IPS DF 4.7 (cell line): ENCODE results near the gene E2F4.

Experiments used
- DNase-seq: peaks from one replicate; pipeline ENCODE4 v3.0.0-alpha.2; 2013; ENCODE audit warnings: low spot score; ENCODE audit errors: extremely low read depth

The E2F4 gene, protein sequence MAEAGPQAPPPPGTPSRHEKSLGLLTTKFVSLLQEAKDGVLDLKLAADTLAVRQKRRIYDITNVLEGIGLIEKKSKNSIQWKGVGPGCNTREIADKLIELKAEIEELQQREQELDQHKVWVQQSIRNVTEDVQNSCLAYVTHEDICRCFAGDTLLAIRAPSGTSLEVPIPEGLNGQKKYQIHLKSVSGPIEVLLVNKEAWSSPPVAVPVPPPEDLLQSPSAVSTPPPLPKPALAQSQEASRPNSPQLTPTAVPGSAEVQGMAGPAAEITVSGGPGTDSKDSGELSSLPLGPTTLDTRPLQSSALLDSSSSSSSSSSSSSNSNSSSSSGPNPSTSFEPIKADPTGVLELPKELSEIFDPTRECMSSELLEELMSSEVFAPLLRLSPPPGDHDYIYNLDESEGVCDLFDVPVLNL

DNA sequence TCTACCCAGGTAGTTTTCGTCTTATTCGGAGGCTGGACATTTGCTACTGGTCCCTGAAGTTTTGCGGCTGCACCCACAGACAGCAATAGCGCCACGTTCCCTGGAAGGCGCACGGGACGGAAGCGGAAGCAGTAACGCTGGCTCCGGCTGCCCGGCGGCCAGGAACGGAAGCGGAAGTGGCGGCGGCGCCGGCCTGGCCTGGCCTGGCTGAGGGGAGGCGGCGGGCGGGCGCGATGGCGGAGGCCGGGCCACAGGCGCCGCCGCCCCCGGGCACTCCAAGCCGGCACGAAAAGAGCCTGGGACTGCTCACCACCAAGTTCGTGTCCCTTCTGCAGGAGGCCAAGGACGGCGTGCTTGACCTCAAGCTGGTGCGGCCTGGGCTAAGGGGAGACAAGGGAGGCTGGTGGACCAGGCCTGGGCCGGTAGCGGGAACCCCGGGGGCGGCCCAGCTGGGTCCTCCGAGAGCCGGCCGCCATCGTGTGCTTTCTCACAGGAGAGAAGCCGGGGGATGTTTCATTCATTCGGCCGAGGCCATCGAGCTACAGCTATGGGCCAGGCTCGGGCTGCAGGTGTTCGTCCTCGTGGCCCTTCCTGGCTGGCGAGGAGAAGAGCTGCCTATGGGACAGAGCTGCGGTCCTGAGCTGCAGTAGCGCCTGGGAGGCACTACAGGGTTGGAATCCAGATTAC lies at the start of gene E2F4:
E2F4 (plus strand) TSS at position 161 of the 687 bp plus-strand sequence; CDS start at position 234, 73 bp downstream.
- no peak for DNase-seq

GRCh38 chr16:67142342-67142741 lies 49.6 kb upstream of the E2F4 start:
- DNase-seq: no peak

- DNase-seq: no peak
These were observed 47.0 kb upstream of the E2F4 start for GRCh38 chr16:67144943-67145342.

DNA sequence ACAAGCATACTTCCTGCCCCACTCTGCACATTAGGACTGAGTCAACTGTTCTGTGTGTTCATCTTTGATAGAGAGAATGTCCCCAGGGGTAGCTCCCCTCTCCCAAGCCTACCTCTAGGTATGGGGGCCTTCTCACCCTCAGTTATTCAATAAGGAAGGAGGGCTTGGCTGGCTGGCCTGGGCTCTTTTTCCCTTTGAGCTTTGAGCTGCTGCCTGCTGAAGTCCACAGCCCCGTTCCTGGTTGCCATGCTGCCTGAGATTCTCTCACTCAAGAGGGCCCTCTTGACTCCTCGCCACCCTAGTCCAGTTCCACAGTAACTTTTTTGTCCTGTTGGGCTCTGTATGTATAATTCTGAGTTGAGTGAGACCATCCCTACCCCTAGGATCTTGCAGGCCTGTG lies 46.2 kb upstream of the E2F4 start:
- DNase-seq: no peak

GRCh38 chr16:67146523-67147357 lies 45.2 kb upstream of the E2F4 start:
- DNase-seq: no peak

- no peak for DNase-seq
These were observed 44.4 kb upstream of the E2F4 start for GRCh38 chr16:67147437-67148140.

GRCh38 chr16:67148221-67148620 lies 43.7 kb upstream of the E2F4 start:
- no peak for DNase-seq

- no peak for DNase-seq
These were observed 43.2 kb upstream of the E2F4 start for GRCh38 chr16:67148656-67149275.

DNA sequence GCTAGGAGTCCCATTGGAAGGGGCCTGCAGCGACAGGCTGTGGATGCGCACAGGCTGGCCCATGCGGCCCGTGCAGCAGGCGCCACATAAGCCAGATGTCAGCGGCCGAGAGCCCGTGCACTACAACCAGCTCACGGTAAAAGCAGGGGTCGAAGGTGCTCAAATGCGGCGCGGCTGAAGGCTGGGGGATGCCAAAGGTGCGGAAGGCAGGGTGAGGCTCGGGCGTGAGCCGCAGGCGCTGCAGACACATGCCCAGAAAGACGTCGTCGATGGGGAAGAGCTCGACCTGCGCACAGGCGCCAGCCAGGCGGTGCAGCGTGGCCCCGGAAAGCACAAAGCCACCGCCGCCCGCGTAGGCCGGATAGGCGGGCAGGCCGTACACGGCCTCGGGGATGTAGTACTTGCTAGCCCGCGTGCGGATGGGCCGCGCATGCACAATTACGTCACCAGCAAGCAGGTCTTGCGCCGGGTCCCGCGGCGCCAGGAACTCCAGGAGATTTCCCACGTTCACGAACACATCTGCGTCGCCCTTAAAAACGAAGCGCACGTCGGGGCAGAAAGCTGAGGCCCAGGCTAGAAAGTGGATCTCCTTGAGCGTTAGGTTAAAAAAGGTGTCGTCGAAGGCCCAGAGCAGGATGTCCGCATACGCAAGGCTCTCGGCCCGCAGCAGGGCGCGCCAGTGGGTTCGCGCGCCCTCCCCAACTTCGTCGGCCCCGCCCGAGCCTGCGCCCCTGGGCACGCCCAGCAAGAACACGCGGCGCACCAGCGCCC lies 42.5 kb upstream of the E2F4 start:
- DNase-seq: no peak

DNA sequence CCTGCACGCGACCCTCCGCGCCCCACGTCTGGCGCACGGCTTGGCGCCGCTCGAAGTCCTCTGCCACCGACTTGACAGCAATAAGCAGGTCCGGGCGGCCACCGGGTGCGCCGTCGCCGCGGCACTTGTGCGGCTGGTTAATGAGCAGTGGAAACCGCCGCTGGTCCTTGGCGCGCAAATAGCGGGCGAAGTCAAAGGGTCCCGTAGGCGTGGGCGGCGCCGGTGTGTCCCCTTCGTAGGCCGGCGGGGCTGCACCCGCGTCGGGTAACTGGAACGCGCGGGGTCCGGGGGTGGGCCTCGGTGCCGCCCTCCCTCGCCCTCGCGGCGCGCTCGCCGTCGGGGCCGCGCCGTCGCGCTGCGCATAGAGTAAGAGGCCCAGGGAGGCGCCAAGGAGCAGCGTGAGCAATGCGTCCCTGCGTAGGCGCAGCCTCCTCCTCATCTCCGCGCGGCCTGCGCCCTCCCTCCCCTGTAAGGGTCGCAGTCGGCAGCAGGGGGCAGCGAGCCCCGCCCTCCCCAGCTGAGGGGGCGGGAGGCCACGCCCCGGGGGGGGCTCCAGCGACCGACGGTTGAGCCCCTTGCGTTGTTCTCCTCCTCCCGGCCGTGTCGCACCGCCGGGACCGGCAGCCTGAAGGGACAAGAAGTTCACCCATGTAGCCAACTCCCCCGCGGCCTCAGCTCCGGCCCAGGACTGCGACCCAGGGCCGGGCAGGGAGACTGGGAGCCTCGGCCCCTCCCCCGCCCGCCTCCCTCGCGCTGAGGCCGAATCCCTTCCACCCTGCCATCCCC lies 41.7 kb upstream of the E2F4 start:
- no peak for DNase-seq

DNA sequence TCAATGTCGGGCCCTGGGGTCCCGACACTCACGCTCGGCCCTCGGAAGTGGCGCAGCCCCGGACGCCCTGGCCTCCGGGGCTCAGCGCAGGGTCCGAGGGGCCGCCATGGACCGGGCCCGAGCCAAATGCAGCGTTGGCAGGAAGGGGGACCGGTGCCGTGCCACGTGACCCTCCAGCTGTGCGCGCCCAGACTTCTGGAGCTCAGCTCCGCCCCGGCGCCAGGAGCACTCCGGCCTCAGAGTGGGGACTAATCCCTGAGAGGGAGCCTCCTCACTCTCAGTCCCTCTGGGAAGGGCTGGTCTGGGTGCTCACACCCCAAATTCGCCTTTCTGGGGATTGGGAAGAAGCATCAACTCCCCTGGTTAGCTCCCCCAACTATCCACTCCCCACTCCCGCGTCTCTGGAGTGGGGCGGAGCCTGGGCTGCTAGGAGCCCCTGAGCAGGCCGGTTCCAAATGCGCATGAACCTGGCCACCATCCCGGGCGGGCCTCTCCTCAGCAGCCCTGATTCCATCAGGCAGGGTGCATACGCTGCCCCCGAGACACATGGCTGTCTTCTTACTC lies 41.0 kb upstream of the E2F4 start, which contains the start of gene B3GNT9:
B3GNT9 (minus strand) TSS at position 166 of the 564 bp plus-strand sequence. CDS start 513 bp downstream, outside the sequence.
- no peak for DNase-seq

- DNase-seq: no peak
These were observed 40.4 kb upstream of the E2F4 start for GRCh38 chr16:67151431-67152097.

- DNase-seq: no peak
These were observed 37.2 kb upstream of the E2F4 start for GRCh38 chr16:67154578-67155294.

DNA sequence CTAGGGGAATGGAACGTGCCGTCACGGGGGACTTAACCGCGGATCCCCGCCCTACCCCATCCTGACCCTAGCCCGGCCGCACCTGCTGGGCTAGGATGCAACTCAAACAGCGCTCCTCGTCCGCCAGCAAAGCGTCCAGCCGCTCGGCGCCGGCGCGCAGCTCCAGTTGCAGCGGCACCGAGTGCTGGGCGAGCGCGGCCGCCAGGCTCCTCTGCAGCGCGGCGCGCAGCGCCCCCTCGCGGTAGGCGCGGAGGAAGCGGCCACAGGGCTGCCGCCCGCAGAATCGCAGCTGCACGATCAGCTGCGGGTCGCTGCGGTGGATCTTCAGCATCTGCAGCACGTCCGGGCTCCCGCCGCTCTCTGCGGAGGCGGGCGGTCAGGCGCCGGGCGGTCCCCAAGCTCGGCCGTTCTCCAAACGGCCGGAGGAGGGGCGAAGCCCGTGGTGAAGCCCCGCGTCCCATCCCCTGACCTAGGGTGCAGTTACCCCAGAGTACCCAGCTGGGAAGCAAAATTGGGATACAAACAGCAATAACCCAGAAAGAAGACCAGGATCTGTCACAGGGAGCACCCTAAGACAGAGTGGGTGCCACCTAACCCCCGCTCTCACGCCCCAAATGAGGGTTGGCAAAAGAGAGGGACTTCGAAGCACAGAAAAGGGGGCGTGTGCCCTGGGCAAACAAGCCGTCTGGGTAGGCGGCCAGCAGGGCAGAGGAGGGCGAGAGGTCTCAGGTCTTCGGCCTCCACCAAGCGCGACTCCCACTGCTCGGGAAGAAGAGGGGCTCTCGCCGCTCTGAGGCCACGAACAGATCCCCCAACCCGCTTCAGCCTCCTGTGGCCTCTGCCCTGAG lies 36.4 kb upstream of the E2F4 start:
- no peak for DNase-seq

DNA sequence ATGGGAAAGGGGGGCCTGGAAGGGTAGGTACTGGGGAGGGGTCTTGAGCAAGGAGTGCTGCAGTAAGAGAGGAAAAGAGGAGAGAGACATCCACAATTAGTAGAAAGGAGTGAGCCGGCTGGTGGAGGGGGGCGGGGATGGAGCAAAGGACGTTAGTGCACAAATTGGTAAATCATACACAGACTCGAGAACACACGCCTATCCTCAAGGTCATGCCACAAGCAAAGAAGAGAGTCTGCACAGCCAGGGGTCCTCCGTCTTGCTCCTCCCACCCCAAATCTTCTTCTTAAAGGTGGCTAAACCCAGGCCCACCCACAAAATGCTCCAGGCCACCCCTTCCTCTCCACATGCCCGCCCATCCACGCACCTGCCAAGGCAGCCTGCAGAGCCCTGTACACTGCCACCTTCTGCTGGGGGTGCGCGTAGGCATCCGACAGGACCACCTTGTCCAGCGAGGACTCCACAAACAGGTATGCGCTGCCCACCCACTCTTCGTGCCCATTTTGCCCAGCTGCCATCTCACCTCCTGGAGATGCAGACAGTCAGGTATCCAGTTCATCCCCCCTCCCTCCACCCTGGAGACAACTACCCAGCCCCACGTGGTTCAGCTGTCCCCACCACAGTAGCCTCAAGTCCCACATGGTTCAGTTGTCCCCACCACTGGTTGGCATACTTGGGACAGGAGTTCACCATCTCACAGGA lies 35.7 kb upstream of the E2F4 start:
- no peak for DNase-seq
